GM19455 (cell line): ENCODE data around the gene NME4.
"Not testable (repeated sequence)": the region's sequence is repeated elsewhere in the genome, so short reads cannot be mapped to it uniquely, and the experiment has no call there.

Experiments used
- ATAC-seq: cut with Tn5 transposase; IDR thresholded peaks from one replicate; pipeline ENCODE4 v1.9.1; 2021; ENCODE audit not compliant: unreplicated experiment

Gene NME4

GRCh38 chr16:396199-396598, 800 bp upstream of the NME4 start:
- no peak for ATAC-seq

GRCh38 chr16:396605-397004, 394 bp upstream of the NME4 start:
- no peak for ATAC-seq

DNA sequence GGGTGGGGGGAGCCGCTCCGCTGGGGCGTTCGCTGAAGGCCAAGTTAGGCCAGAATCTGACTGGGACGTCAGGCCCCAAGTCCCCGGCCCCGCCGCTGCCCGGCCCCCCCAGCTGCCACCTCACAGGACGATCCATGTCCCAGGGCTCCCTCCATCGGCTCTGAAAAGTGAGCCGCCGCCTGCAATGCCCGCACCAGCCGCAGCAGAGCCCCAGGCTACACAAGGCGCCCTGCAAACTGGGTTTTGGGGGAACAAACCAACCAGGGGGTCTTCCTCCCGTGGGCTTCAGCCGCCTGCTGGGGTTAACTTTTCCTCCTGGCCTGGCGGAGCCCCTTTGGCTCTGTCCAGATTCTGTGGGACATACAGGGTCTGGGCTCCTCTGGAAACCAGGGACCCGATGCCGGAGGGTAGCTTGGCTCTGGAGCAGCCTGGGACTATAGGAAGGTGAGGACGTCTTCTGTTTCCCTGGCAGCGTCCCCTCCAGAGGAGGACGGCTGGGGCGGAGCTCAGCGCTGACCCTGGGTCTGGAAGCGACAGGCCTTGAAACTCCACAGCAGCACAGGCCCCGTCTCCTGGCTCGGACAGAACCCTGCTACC, 835 bp downstream of the NME4 start:
- no peak for ATAC-seq

DNA sequence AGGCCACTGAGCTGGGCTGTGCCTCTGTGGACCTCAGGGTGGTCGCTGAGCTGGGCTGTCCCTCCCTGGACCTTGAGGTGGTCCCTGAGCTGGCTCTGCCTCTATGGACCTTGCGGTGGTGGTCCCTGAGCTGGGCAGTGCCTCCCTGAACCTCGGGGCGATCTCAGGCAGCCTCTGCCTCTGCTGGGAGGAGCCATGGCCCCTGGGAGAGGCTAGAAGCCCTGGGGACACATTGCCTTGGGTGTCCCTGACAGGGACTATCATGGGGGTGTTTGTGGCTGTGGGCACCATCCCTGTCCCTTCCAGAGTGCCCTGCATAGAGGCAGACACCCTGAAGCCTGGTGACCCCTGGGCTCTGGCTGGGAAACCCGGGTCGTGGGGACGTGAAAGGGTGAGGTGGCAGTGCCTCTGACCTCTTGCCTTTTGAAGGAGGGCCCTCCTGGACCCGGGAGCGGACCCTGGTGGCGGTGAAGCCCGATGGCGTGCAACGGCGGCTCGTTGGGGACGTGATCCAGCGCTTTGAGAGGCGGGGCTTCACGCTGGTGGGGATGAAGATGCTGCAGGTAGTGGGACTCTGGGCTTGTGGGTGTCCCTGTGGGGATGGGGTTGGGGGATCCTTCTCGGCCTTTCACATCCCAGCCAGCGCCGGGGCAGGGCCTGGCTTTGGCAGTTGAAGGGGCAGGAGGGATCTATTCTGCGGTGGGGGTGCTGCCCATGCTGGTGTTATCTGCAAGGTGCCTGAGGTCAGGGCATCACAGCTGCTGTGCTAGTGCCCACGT, 1.8 kb downstream of the NME4 start:
- no peak for ATAC-seq

DNA sequence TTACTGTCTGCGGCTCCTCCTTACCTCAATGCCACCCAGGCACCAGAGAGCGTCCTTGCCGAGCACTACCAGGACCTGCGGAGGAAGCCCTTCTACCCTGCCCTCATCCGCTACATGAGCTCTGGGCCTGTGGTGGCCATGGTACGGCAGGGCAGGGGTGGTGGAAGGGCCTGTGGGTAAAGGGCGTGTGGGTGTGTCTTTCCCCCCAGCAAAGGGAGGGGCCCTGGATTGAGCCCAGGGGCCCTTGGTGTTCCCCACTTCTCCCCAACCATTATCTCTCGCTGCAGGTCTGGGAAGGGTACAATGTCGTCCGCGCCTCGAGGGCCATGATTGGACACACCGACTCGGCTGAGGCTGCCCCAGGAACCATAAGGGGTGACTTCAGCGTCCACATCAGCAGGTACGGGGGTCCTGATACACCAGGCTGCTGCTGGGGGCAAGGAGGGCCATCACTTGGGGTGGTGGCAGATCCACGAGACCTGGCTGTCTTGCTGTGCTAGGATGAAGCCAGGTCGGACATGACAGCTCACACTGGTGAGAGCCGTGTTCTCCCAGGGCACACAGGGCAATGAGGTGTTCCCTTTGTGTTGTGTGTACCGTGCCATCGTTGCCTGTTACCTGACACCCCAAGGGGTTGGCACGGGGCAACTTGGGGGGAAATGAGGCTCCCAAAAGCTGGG, 2.5 kb downstream of the NME4 start:
- no peak for ATAC-seq

GRCh38 chr16:400061-400591, 3.1 kb downstream of the NME4 start:
- no peak for ATAC-seq

DNA sequence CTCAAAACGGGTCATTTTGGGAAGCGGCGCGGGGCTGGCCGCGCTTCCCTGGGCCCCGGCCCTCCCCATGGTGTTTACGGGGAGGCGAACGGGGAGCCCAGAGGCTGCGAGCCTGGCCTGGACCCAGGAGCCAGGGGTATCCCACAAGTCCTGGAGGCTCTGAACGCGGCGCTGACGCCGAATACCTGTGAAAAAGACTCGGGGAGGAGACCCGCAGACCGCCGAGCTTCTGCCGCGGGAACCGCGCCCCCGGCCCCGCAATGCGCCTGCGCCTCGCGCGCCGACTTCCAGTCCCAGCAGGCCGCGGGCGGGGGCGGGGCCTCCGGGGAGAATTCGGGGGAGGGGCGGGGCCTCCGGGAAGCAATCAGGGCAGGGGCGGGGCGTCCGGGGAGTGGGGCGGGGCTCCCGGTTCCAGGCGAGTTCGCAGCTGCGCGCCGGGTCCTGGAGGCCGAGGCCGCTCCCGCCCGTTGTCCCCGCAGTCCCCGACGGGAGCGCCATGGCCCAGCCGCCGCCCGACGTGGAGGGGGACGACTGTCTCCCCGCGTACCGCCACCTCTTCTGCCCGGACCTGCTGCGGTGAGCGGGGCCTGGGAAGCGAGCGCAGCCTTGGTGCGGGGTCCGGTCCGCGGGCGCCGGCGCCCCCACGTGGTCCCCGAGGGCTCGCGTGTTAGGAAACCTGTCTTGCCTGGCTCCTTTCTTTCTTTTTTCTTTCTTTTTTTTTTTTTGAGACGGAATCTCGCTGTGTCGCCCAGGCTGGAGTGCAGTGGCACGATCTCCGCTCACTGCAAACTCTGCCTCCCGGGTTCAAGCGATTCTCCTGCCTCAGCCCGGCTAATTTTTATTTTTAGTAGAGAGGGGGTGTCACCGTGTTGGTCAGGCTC, 4.7 kb downstream of the NME4 start, which contains the start of gene DECR2:
DECR2 (plus strand) TSS at position 418 of the 881 bp plus-strand sequence; CDS start at position 497, 79 bp downstream.
- peak; percentile 58 for ATAC-seq

DNA sequence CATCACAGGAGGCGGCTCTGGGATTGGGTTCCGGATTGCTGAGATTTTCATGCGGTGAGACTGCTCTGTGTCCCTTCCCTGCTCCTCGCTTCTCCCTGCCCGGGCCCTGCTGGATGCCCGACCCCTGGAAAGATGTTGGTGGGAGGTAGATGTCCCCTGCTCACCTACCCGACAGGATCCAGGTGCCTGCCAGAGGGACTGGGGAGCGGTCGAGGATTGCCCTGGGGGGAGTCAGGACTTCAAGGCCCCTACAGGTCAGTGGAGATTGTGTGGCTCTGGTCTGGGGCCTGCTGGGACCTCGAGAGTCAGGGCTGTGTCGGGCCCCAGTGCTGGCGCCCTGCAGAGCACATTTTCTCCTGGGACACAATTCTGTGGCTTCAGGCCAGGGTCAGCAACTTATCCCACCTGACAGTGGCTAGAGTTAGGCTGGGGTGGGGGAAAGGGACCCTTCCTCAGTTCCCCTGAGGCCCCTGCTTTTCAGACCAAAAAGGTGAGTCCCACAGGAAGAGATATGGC, 8.0 kb downstream of the NME4 start:
- ATAC-seq, result no peak

DNA sequence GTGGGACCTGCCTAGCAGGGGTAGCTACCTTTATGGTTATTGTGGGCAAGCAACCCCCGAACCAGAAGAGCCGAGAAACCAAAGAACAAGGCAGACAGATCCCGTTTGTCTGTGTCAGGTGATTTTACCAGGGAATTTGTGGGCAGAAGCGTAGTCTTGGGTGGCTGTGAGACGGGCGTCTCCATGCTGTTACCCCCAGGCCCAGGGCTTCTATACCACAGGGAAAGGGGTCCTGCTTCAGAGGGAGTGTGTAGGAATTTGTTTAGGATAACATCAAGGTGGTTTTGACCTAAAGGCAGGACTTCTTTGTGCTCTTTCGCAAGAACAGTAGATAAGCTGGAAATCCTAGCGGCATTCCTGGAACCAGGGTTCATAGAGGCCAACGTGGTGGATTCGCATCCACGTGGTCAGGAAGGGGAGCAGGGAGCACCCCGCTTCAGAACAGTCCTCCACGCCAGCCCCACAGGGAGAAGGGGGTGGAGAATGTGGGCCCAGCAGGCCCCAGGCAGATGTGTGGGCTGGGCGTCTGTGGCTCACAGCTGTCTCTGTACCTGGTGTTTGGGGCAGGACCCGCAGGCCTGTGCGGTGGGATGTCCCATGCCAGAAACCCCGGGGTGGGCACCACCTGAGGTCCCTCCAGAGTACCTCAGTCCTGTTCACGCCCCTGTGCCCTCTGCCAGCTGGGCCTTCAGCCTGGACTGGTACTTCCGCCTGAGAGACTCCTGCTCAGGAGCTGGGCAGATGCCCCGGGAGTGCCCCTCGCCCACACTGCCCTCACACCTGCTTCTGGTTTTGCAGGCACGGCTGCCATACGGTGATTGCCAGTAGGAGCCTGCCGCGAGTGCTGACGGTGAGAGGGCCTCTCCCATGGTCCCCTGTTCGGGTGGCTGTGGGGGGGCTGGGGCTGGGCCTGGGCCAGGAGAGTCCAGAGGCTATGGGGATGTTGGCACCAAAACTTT, 8.8 kb downstream of the NME4 start:
- ATAC-seq, result no peak

- no peak for ATAC-seq
Observed at GRCh38 chr16:407253-407652, 10.3 kb downstream of the NME4 start.

DNA sequence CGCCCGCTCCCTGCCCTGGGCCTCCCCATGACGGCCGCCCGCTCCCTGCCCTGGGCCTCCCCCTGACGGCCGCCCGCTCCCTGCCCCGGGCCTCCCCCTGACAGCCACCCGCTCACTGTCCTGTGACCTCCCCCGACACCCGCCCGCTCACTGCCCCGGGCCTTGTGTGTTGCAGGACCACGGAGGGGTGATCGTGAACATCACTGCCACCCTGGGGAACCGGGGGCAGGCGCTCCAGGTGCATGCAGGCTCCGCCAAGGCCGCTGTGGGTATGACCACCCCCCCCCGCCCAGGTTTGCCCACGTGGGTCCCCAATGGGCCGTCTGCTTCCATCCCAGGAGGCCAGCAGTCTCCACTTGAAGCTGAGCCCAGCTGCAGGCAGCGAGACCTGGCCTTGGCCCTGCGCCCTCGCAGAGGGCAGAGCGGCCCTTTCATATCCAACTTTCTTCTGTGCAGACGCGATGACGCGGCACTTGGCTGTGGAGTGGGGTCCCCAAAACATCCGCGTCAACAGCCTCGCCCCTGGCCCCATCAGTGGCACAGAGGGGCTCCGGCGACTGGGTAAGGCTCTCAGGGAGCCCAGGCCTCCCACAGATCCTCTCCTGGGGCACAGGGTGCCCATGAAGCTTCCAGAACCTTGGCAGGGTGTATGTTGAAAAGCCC, 13.6 kb downstream of the NME4 start:
- ATAC-seq, result no peak

- no peak for ATAC-seq
Observed at GRCh38 chr16:411576-412265, 14.7 kb downstream of the NME4 start.

DNA sequence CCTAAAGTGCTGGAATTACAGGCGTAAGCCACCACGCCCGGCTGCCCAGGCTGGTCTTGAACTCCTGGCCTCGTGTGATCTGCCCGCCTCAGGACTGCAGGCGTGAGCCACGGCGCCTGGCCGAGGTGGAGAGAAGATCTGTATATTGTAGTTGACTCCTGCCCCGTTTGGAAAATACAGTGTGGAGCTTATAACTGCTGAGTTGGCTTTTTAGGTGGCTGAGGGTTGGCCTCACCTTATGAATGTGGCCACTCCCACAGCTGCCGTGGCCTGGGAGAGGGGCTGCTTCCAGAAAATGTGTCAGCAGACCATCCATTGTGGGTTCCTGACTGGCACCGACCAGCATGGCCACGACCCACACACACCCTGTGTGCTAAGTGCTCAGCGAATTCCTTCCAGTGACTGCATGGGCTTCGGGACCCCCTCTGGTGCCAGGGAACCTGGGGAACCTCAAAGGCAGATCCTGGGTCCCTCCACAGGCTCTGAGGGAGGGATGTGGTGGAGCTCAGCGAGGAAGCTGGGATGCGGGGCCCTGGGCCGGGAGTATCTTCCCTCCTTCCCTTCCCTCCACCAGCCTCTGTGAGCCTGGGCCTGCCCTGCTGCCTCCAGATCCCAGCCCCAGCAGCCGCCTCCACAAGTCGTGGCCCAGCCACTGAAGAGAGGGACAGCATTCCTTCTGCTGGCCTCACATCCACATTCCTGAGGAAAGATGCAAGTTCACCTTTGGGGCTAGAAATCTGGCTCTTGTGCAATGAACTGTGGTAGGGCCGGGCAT, 17.6 kb downstream of the NME4 start:
- ATAC-seq, result no peak

DNA sequence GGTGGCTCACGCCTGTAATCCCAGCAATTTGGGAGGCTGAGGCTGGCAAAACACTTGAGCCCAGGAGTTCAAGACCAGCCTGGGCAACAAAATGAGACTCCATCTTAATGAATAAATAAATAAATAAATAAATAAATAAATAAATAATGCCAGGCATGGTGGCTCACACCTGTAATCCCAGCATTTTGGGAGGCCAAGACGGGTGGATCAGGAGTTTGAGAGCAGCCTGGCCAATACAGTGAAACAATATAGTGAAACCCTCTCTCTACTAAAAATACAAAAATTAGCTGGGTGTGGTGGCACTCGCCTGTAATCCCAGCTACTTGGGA, 18.1 kb downstream of the NME4 start:
- ATAC-seq, result not testable (repeated sequence)

DNA sequence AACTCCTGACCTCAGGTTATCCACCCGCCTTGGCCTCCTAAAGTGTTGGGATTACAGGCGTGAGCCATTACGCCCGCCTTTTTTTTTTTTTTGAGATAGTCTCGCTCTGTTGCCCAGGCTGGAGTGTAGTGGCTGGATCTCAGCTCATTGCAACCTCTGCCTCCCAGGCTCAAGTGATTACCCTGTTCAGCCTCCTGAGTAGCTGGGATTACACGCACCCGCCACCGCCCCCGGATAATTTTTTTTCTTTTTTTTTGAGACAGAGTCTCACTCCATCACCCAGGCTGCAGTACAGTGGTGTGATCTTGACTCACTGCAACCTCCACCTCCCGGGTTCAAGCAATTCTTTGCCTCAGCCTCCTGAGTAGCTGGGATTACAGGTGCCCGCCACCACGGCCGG, 25.2 kb downstream of the NME4 start:
- ATAC-seq, result not testable (repeated sequence)

DNA sequence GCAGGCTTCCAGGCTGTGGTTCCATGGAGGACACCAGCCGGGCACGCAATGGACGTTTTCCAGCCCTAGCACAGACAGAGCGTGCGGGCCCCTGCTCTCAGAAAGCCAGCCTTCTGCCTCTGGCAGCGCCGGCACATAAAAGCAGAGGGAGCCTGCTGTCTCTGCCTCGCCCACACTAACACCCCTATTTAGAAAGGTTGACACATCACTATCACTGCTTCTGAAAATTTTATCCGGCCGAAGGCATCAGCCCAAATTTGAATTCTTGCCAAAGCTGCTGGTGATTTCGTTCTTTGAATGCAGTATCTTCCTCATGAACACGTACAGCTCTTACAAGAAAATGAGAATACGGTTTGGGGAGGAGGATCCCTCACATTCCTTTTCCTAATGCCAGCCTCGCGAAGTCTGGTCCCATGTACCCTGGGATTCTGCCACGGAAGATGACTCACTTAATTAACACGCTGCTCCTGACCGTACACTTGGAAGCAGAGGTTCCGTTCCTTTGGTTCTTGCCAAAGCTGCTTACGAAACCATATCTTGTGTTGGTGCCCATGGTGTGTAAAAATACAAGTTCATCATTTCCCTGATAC, 27.1 kb downstream of the NME4 start:
- ATAC-seq, result no peak

DNA sequence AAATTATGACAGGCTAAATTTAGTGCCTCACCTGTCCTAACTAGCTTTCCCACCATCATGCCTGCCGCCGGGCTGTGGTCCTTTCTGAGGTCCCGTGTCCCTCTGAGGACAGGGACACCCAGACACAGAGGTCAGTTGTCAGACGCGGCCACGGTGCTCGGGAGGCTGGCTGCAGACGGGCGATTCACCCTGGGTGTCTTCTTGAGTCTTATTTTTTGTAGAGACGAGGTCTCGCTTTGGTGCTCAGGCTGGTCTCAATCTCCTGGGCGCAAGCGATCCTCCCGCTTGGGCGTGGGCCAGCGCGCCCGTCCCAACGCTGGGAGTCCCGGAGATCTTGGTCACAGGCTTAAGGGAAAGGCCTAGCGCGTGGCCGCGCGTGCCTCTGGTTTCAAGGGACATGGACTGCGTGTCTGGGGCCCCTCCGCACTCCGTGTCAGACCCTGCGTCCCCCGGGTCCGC, 27.7 kb downstream of the NME4 start:
- no peak for ATAC-seq
